Loucy (cell line): ENCODE data around the gene SRP19.
"Not testable (repeated sequence)": the region's sequence is repeated elsewhere in the genome, so short reads cannot be mapped to it uniquely, and the experiment has no call there.

Experiments
- H2AFZ ChIP-seq: fragments of 200-600 bp; sonication (generic); 2 replicates; pipeline ENCODE4 v1.6.0; 2016; ENCODE audit warnings: antibody characterized with exemption, mild to moderate bottlenecking, low read length, moderate library complexity
- H3F3A ChIP-seq: fragments of 200-600 bp; 2 replicates; pipeline ENCODE4 v1.6.0; 2016; ENCODE audit warnings: antibody characterized with exemption, low read depth, mild to moderate bottlenecking
- H3K27me3 ChIP-seq: fragments of 200-600 bp; sonication (generic); 2 replicates; pipeline ENCODE4 v1.6.1; 2014; ENCODE audit warnings: low read length, mild to moderate bottlenecking; ENCODE audit not compliant: insufficient read depth, poor library complexity, severe bottlenecking
- H3K36me3 ChIP-seq: fragments of 200-600 bp; sonication (generic); 2 replicates; pipeline ENCODE4 v1.6.1; 2016; ENCODE audit warnings: low read length; ENCODE audit not compliant: insufficient read depth
- H3K4me1 ChIP-seq: fragments of 200-600 bp; sonication (generic); 2 replicates; pipeline ENCODE4 v1.5.1; 2014; ENCODE audit warnings: low read length, mild to moderate bottlenecking; ENCODE audit not compliant: insufficient read depth, poor library complexity, severe bottlenecking
- H3K4me2 ChIP-seq: fragments of 200-600 bp; sonication (generic); 2 replicates; pipeline ENCODE4 v1.6.0; 2014; ENCODE audit warnings: antibody characterized with exemption, low read length, low read depth, mild to moderate bottlenecking; ENCODE audit not compliant: poor library complexity, severe bottlenecking
- H3K4me3 ChIP-seq: fragments of 200-600 bp; sonication (generic); 2 replicates; pipeline ENCODE4 v1.5.1; 2014; ENCODE audit warnings: low read length, mild to moderate bottlenecking, mixed read lengths; ENCODE audit not compliant: poor library complexity, severe bottlenecking
- H3K79me2 ChIP-seq: fragments of 200-600 bp; sonication (generic); 2 replicates; pipeline ENCODE4 v1.6.1; 2014; ENCODE audit warnings: low read length; ENCODE audit not compliant: insufficient read depth
- H3K9ac ChIP-seq: fragments of 200-600 bp; sonication (generic); 2 replicates; pipeline ENCODE4 v1.6.0; 2014; ENCODE audit warnings: mild to moderate bottlenecking, low read depth, low read length, moderate library complexity; ENCODE audit not compliant: poor library complexity, severe bottlenecking
- H3K9me2 ChIP-seq: fragments of 200-600 bp; sonication (generic); replicated peaks from 2 replicates; pipeline ENCODE4 v1.6.1; 2016; ENCODE audit warnings: low read depth, low read length, mixed read lengths
- H3K9me3 ChIP-seq: fragments of 200-600 bp; sonication (generic); 2 replicates; pipeline ENCODE4 v1.6.1; 2014; ENCODE audit warnings: mild to moderate bottlenecking, antibody characterized with exemption, low read length, low read depth; ENCODE audit not compliant: insufficient read depth
- H4K20me1 ChIP-seq: fragments of 200-600 bp; sonication (generic); 2 replicates; pipeline ENCODE4 v1.6.0; 2014; ENCODE audit warnings: antibody characterized with exemption, low read length, mild to moderate bottlenecking; ENCODE audit not compliant: insufficient read depth, poor library complexity, severe bottlenecking
- EZH2phosphoT487 ChIP-seq: fragments of 200-600 bp; IDR thresholded peaks from 2 replicates; pipeline ENCODE4 v1.6.1; 2018; ENCODE audit warnings: antibody characterized with exemption, mild to moderate bottlenecking, moderate library complexity, borderline replicate concordance
- TF ChIP-seq, protein P1 (sequence below): fragments of 200-600 bp; sonication (generic); conservative IDR thresholded peaks from 2 replicates; pipeline ENCODE4 v1.5.1; 2014; ENCODE audit warnings: mild to moderate bottlenecking, antibody characterized with exemption, low read length

The SRP19 gene

DNA sequence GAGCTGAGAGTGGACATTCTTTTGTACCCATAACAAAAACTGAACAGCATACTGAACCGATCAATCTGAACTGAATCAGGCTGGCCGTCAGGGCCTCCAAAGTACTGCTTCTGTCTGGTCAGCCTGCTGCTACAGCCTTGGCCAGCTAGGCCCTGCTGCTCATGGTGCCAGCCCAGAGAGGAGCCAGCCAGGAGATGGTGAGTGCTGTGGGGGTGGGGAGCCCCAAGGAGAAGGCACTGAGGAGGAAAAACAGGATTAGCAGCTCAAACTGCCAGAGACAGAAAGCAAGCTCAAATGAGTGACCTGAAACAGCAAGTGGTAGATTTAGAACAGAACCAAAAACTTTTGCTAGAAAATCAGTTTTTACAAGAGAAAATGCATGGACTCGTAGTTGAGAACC, 23.9 kb downstream of the SRP19 start:
- TF ChIP-seq, protein P1, sequence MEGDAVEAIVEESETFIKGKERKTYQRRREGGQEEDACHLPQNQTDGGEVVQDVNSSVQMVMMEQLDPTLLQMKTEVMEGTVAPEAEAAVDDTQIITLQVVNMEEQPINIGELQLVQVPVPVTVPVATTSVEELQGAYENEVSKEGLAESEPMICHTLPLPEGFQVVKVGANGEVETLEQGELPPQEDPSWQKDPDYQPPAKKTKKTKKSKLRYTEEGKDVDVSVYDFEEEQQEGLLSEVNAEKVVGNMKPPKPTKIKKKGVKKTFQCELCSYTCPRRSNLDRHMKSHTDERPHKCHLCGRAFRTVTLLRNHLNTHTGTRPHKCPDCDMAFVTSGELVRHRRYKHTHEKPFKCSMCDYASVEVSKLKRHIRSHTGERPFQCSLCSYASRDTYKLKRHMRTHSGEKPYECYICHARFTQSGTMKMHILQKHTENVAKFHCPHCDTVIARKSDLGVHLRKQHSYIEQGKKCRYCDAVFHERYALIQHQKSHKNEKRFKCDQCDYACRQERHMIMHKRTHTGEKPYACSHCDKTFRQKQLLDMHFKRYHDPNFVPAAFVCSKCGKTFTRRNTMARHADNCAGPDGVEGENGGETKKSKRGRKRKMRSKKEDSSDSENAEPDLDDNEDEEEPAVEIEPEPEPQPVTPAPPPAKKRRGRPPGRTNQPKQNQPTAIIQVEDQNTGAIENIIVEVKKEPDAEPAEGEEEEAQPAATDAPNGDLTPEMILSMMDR = no peak
- TF ChIP-seq EZH2phosphoT487 = no peak
- Histone ChIP-seq H3K4me3 (no peak overlapping the region), H4K20me1 (no peaks in the 10 kb centered on the region), H3K9ac (no peak overlapping the region), H3K79me2 (no peaks in the 10 kb centered on the region), H3F3A (no peaks in the 10 kb centered on the region), H3K27me3 (no peaks in the 10 kb centered on the region), H3K4me1 (peaks cover 10% of the 10 kb centered on the region), H3K4me2 (no peak overlapping the region), H2AFZ (no peak overlapping the region), H3K36me3 (peaks cover 14% of the 10 kb centered on the region; the same call in 1 of the 2 replicates), H3K9me2 (no peaks in the 10 kb centered on the region), H3K9me3 (no peaks in the 10 kb centered on the region)

DNA sequence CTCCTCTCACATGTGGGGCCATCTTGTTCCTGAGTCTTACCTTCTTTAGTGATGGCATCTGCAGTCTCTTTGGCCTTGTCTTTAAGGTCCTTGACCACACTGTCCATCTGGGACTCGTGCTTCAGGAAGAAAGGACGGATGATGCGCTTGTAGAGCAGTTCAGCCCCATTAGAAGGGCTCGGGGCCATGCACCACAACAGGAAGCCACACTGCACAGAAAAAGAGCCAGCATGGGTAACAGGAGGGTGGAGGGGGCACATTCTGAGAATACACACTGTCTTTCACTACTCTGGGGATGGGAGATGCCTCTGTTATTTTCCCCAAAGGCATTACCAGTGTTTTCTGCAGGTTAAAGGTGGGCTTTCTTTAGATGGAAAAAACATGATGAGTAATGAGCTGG, 25.9 kb downstream of the SRP19 start:
- peak overlapping the region; percentile 16 for H3K4me3 ChIP-seq
- no peaks in the 10 kb centered on the region for H4K20me1 ChIP-seq
- peaks cover 10% of the 10 kb centered on the region for H3K4me1 ChIP-seq
- H3K9me2 ChIP-seq = no peaks in the 10 kb centered on the region
- TF ChIP-seq, protein P1 = no peak
- TF ChIP-seq EZH2phosphoT487 = no peak
- no peaks in the 10 kb centered on the region for H3F3A ChIP-seq
- no peak overlapping the region for H2AFZ ChIP-seq
- H3K9ac ChIP-seq = no peak overlapping the region
- H3K4me2 ChIP-seq = peak overlapping the region; percentile 42
- H3K27me3 ChIP-seq = no peaks in the 10 kb centered on the region
- H3K36me3 ChIP-seq = peaks cover 14% of the 10 kb centered on the region; the same call in 1 of the 2 replicates
- H3K9me3 ChIP-seq = no peaks in the 10 kb centered on the region
- H3K79me2 ChIP-seq = no peaks in the 10 kb centered on the region

DNA sequence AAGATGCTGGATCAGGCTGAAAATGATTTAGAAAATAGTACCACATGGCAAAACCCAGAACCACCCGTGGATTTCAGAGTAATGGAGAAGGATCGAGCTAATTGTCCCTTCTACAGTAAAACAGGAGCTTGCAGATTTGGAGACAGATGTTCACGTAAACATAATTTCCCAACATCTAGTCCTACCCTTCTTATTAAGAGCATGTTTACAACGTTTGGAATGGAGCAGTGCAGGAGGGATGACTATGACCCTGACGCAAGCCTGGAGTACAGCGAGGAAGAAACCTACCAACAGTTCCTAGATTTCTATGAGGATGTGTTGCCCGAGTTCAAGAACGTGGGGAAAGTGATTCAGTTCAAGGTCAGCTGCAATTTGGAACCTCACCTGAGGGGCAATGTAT, 31.0 kb downstream of the SRP19 start:
- H3K79me2 ChIP-seq, H3K27me3 ChIP-seq, H3F3A ChIP-seq, H3K9ac ChIP-seq, H4K20me1 ChIP-seq, H3K36me3 ChIP-seq, H3K9me2 ChIP-seq, H3K4me2 ChIP-seq, H3K9me3 ChIP-seq, H3K4me3 ChIP-seq, H3K4me1 ChIP-seq, H2AFZ ChIP-seq: not testable (repeated sequence)

GRCh38 chr5:112892776-112893175, 31.7 kb downstream of the SRP19 start:
- Histone ChIP-seq H4K20me1 (no peaks in the 10 kb centered on the region), H3K79me2 (no peaks in the 10 kb centered on the region), H3K4me3 (no peak overlapping the region), H3K9me3 (no peaks in the 10 kb centered on the region), H3K27me3 (no peaks in the 10 kb centered on the region), H3F3A (no peaks in the 10 kb centered on the region), H3K9ac (no peak overlapping the region), H3K4me1 (no peaks in the 10 kb centered on the region), H3K4me2 (no peak overlapping the region), H2AFZ (no peak overlapping the region), H3K9me2 (no peaks in the 10 kb centered on the region), H3K36me3 (no peaks in the 10 kb centered on the region)
- TF ChIP-seq, protein P1 = no peak
- no peak for TF ChIP-seq EZH2phosphoT487
